ENCODE measurements around the gene DIP2A. TPM values are rescaled to one million over a fixed set of nuclear protein-coding genes. Genes with fewer than 3 reads are reported as not detected.

DIP2A gene
- total RNA-seq, 1 experiment from 2014 or later: 39.9 TPM

DNA sequence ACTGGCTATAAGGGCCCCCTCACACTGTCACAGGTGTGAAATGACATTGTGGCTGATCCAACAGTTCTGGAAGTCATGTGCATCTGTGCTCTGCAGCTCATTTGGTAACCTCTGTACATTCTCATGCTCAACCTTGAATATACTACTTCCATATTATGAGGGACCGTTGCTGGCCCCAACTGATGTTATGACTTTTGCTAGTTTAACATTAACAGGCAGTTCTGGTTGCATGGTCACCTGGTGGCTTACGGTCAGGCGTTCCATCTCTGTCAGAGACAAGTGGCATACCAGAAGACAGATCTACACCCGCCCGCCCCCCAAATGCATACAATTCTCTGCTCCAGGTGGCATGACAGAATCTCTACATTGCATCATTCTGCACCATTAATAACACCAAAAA lies 6.0 kb upstream of the DIP2A start:
- Histone ChIP-seq H3K36me3 (ENCODE audit: low read depth) (no peaks in the 10 kb centered on the region), H3K9me2 (ENCODE audit: insufficient read depth) (no peaks in the 10 kb centered on the region), H3K4me3 (no peak overlapping the region), H3K27ac (no peak overlapping the region), H3F3A (ENCODE audit: insufficient read depth, low read depth) (no peaks in the 10 kb centered on the region), H3K27me3 (ENCODE audit: insufficient read depth, low read depth) (no peaks in the 10 kb centered on the region), H3K9me3 (ENCODE audit: insufficient read depth, low read depth) (no peaks in the 10 kb centered on the region), H3K4me1 (replicated peaks; ENCODE audit: insufficient read depth) (no peaks in the 10 kb centered on the region), H4K20me1 (ENCODE audit: insufficient read depth) (no peaks in the 10 kb centered on the region), H3K4me2 (no peak overlapping the region), H3K79me2 (ENCODE audit: low read depth) (peaks cover 14% of the 10 kb centered on the region; the same call in 1 of the 2 replicates), H2AFZ (no peak overlapping the region)
- ChIA-PET POLR2A (ENCODE audit: unreplicated experiment) (no interaction called here), CTCF (no interaction called here)
- no peak for TF ChIP-seq EZH2 (IDR thresholded peaks at IDR 0.05; ENCODE audit: low read depth)
- TF ChIP-seq, protein P1, sequence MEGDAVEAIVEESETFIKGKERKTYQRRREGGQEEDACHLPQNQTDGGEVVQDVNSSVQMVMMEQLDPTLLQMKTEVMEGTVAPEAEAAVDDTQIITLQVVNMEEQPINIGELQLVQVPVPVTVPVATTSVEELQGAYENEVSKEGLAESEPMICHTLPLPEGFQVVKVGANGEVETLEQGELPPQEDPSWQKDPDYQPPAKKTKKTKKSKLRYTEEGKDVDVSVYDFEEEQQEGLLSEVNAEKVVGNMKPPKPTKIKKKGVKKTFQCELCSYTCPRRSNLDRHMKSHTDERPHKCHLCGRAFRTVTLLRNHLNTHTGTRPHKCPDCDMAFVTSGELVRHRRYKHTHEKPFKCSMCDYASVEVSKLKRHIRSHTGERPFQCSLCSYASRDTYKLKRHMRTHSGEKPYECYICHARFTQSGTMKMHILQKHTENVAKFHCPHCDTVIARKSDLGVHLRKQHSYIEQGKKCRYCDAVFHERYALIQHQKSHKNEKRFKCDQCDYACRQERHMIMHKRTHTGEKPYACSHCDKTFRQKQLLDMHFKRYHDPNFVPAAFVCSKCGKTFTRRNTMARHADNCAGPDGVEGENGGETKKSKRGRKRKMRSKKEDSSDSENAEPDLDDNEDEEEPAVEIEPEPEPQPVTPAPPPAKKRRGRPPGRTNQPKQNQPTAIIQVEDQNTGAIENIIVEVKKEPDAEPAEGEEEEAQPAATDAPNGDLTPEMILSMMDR (conservative IDR thresholded peaks at IDR 0.05): no peak
- no peak for DNase-seq
- intact Hi-C loops (cut with micrococcal nuclease; ENCODE audit: unreplicated experiment): no loop called here
- BruUV-seq (replicated peaks): no TSS peak

DNA sequence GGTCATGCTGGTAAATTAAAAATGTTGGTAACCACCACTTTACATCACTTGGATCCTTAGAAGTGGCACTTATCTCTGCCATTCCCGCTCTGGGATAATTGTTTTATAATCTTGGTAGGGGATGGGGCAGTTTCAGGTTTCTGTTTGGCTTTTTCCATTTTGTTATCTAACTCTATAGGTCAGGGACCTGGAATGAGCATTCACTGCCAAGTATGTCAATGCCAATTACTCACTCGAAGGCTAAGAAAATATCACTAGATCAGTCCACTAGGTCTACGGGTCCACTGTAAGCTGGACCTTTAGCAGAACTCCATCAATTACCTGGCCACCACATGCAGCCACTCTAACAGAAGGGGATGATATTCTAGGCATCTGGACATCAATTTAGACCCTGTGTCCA lies 4.5 kb upstream of the DIP2A start:
- Histone ChIP-seq H3K27me3 (ENCODE audit: insufficient read depth, low read depth) (no peaks in the 10 kb centered on the region), H4K20me1 (ENCODE audit: insufficient read depth) (no peaks in the 10 kb centered on the region), H3K4me3 (no peak overlapping the region), H3F3A (ENCODE audit: insufficient read depth, low read depth) (no peaks in the 10 kb centered on the region), H2AFZ (no peak overlapping the region), H3K4me1 (replicated peaks; ENCODE audit: insufficient read depth) (no peaks in the 10 kb centered on the region), H3K9me2 (ENCODE audit: insufficient read depth) (no peaks in the 10 kb centered on the region), H3K4me2 (no peak overlapping the region), H3K79me2 (ENCODE audit: low read depth) (peaks cover 17% of the 10 kb centered on the region; the same call in 1 of the 2 replicates), H3K9me3 (ENCODE audit: insufficient read depth, low read depth) (no peaks in the 10 kb centered on the region), H3K36me3 (ENCODE audit: low read depth) (no peaks in the 10 kb centered on the region), H3K27ac (no peak overlapping the region)
- intact Hi-C loops (cut with micrococcal nuclease; ENCODE audit: unreplicated experiment): no loop called here
- ChIA-PET POLR2A (ENCODE audit: unreplicated experiment) (no interaction called here), CTCF (no interaction called here)
- BruUV-seq (replicated peaks): no TSS peak
- no peak for DNase-seq
- no peak for TF ChIP-seq EZH2 (IDR thresholded peaks at IDR 0.05; ENCODE audit: low read depth)
- TF ChIP-seq, protein P1 (conservative IDR thresholded peaks at IDR 0.05): no peak

DNA sequence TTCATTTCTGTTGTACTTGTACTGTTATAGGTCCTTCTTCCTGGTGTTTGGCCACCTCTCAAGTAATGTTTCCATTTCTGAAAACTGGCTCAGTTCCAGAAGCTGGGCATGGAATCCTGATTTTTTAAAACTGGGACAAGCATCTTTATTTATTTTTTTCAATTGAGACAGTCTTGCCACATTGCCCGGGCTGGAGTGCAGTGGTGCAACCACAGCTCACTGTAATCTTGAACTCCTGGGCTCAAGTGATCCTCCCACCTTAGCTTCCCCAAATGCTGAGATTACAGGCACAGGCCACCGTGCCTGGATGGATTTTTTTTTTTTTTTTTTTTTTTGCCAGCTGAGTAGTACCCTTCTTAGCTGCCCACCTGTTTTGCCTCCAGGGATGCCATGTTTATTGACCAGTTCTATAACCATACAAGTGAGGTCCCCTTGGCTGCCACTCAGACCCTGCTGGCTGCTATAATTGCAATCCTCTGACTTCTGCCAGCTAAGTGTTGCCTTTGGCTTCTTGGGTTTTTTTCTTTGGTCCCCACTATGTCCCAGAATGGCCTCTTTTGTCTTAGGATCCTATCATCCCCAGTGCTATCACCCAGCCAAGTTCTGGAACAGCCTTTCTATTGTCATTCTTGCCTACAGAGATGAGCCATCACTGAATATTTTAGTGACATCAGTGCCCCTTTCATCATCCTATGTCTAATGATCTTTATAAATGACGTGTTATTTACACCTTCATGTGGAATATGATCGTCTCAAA lies 3.9 kb upstream of the DIP2A start:
- no peak overlapping the region for H3K27ac ChIP-seq
- ChIA-PET POLR2A (ENCODE audit: unreplicated experiment) (interaction anchor here (0.6 kb wide), 1 partner anchor 13 kb away, joined by 3 read pairs; no protein-coding TSS in a partner anchor), CTCF (no interaction called here)
- no peaks in the 10 kb centered on the region for H3F3A ChIP-seq (ENCODE audit: insufficient read depth, low read depth)
- BruUV-seq (replicated peaks): no TSS peak
- H3K36me3 ChIP-seq (ENCODE audit: low read depth): no peaks in the 10 kb centered on the region
- intact Hi-C loops (cut with micrococcal nuclease; ENCODE audit: unreplicated experiment): no loop called here
- H2AFZ ChIP-seq: no peak overlapping the region
- peaks cover 20% of the 10 kb centered on the region for H3K79me2 ChIP-seq (ENCODE audit: low read depth)
- no peaks in the 10 kb centered on the region for H3K27me3 ChIP-seq (ENCODE audit: insufficient read depth, low read depth)
- no peaks in the 10 kb centered on the region for H4K20me1 ChIP-seq (ENCODE audit: insufficient read depth)
- no peak for TF ChIP-seq EZH2 (IDR thresholded peaks at IDR 0.05; ENCODE audit: low read depth)
- TF ChIP-seq, protein P1 (conservative IDR thresholded peaks at IDR 0.05): no peak
- no peaks in the 10 kb centered on the region for H3K9me3 ChIP-seq (ENCODE audit: insufficient read depth, low read depth)
- H3K4me2 ChIP-seq: no peak overlapping the region
- H3K4me3 ChIP-seq: no peak overlapping the region
- DNase-seq: no peak
- H3K9me2 ChIP-seq (ENCODE audit: insufficient read depth): no peaks in the 10 kb centered on the region
- no peaks in the 10 kb centered on the region for H3K4me1 ChIP-seq (replicated peaks; ENCODE audit: insufficient read depth)
